Activated T-helper 1 cell treated with anti-CD3 and anti-CD28 coated beads, Interleukin-12 subunit alpha, Interleukin-12 subunit beta, Interleukin-2, Interleukin-4 antibody, amounts not matched to agents 30 ng/mL and 10 ng/mL and 1 ng/mL, durations not matched to agents 14 hours and 24 hours and 36 hours (primary cell): Measurements from ENCODE around the gene WDR20. TPM values are rescaled to one million over a fixed set of nuclear protein-coding genes. Genes with fewer than 3 reads are reported as not detected.
"Not testable (repeated sequence)": the region's sequence is repeated elsewhere in the genome, so short reads cannot be mapped to it uniquely, and the experiment has no call there.

Experiments
- DNase-seq: peaks from one replicate; pipeline ENCODE4 v3.0.0; 2021; ENCODE audit warnings: low spot score
- H3K27ac Mint-ChIP-seq: one replicate; pipeline ENCODE4 v1.8.0; 2021; ENCODE audit warnings: mild to moderate bottlenecking, mixed read lengths
- H3K27me3 Mint-ChIP-seq: one replicate; pipeline ENCODE4 v1.8.0; 2022; ENCODE audit warnings: mild to moderate bottlenecking, moderate library complexity, mixed read lengths; ENCODE audit not compliant: insufficient read depth
- H3K36me3 Mint-ChIP-seq: one replicate; pipeline ENCODE4 v1.8.0; 2021; ENCODE audit warnings: low read depth, mixed read lengths
- H3K4me1 Mint-ChIP-seq: one replicate; pipeline ENCODE4 v1.8.0; 2021; ENCODE audit warnings: low read depth, mixed read lengths
- H3K4me3 Mint-ChIP-seq: one replicate; pipeline ENCODE4 v1.8.0; 2021; ENCODE audit warnings: mild to moderate bottlenecking, moderate library complexity, mixed read lengths
- H3K9me3 Mint-ChIP-seq: one replicate; pipeline ENCODE4 v1.8.0; 2021; ENCODE audit warnings: mixed read lengths
- intact Hi-C: fragments of 100-400 bp; cut with micrococcal nuclease; formaldehyde crosslinking; loops from one replicate; pipeline ENCODE4 v1.15.1; 2024
- total RNA-seq: library from RNA; stranded (reverse); gene quantifications from 2 replicates; pipeline ENCODE4 v1.2.3, GENCODE V29; 2022

The WDR20 gene, protein sequence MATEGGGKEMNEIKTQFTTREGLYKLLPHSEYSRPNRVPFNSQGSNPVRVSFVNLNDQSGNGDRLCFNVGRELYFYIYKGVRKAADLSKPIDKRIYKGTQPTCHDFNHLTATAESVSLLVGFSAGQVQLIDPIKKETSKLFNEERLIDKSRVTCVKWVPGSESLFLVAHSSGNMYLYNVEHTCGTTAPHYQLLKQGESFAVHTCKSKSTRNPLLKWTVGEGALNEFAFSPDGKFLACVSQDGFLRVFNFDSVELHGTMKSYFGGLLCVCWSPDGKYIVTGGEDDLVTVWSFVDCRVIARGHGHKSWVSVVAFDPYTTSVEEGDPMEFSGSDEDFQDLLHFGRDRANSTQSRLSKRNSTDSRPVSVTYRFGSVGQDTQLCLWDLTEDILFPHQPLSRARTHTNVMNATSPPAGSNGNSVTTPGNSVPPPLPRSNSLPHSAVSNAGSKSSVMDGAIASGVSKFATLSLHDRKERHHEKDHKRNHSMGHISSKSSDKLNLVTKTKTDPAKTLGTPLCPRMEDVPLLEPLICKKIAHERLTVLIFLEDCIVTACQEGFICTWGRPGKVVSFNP
- 33.9 and 34.2 TPM in 2 replicates for total RNA-seq

- Mint-ChIP-seq H3K27me3 (no peaks in the 10 kb centered on the region), H3K36me3 (no peaks in the 10 kb centered on the region), H3K27ac (peak within 1 kb of the TSS; percentile 91), H3K4me1 (peaks cover 19% of the 10 kb centered on the region), H3K9me3 (no peaks in the 10 kb centered on the region), H3K4me3 (peak within 1 kb of the TSS; percentile 94)
- intact Hi-C loops = loop anchor here (1.0 to 5.0 kb wide), 14 partner anchors 45 to 1423 kb away; partner anchors contain the start of genes BAG5, CINP, COA8 and EIF5
- peak; percentile 99 for DNase-seq
Measured at GRCh38 chr14:102139286-102140026, at the start of gene WDR20. Gene WDR20 (plus strand): TSS chr14:102139897. CDS start chr14:102139924, 27 bp downstream.

DNA sequence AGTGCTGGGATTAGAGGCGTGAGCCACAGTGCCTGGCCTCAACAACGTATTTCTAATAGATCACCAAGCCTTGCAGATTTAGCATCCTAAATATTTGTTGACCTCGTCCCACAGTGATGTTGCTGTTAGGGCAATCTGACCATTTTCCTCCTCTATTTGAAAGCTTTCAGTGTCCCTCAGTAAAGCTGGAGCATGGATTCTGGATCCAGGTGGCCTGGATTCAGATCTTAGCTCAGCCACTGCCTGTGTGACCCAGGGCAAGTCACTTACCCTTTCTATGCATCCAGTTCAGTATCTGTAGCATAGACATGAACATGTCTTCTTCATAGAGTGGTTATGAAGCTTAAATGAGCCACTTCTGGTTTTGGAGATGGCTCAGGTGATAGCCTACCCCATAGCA is 49.0 kb upstream of the WDR20 start:
- Mint-ChIP-seq H3K27me3 (no peaks in the 10 kb centered on the region), H3K4me1 (peaks cover 41% of the 10 kb centered on the region), H3K36me3 (peaks cover 8% of the 10 kb centered on the region), H3K27ac (no peak overlapping the region), H3K4me3 (no peak overlapping the region), H3K9me3 (no peaks in the 10 kb centered on the region)
- no peak for DNase-seq
- intact Hi-C loops = no loop called here

DNA sequence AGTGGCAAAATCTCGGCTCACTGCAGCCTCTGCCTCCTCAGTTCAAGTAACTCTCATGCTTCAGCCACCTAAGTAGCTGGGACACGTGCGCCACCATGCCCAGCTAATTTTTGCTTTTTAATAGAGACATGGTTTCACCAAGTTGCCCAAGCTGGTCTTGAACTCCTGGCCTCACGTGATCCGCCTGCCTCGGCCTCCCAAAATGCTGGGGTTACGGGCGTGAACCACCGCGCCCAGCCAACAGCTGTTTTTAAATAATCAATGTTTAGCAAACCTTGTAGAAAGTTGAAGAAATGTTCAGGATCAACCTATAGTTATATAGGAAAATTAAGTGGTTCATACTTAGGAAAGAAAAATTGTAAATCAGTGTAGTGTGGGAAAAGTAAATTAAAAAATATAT is 46.9 kb upstream of the WDR20 start:
- intact Hi-C loops = no loop called here
- no peak overlapping the region for H3K27ac Mint-ChIP-seq
- DNase-seq = no peak
- no peaks in the 10 kb centered on the region for H3K9me3 Mint-ChIP-seq
- no peak overlapping the region for H3K4me3 Mint-ChIP-seq
- peaks cover 46% of the 10 kb centered on the region for H3K4me1 Mint-ChIP-seq
- peaks cover 1% of the 10 kb centered on the region for H3K36me3 Mint-ChIP-seq
- no peaks in the 10 kb centered on the region for H3K27me3 Mint-ChIP-seq

- DNase-seq = no peak
- Mint-ChIP-seq H3K36me3 (peaks cover 1% of the 10 kb centered on the region), H3K27ac (no peak overlapping the region), H3K4me1 (peaks cover 36% of the 10 kb centered on the region), H3K9me3 (no peaks in the 10 kb centered on the region), H3K27me3 (no peaks in the 10 kb centered on the region), H3K4me3 (no peak overlapping the region)
- intact Hi-C loops = no loop called here
Measured at GRCh38 chr14:102094101-102094500, 45.6 kb upstream of the WDR20 start.

DNA sequence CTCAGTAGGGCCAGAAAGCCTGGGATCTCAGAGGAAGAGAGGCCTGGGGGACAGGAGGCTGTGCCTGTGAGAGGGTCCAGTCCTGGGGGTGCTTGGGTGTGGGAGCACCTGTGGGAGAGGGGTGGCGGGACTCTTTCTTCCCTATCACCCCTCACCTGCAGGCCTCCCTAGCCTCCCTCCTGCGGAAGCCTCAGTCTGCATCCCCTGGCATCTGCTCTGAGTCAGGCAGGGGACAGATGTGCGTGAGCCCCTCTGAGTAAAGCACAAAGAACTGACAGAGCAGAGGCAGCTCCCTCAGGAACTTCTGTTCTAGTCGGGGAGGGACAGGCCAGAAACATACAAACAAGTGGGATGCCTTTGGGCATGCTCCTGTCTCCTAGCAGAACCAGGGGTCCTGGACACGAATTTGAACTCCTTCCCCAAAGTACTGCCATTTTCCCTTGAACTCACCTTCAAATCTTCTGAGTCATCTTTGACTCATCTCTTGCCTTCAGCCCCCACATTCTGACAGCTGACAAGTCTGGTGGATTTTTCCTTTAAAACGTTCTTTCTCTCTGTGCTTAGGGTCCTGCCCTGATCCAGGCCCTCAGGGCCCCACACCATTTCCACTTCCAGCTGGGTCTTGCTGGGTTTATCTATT is 44.3 kb upstream of the WDR20 start:
- Mint-ChIP-seq H3K27me3 (no peaks in the 10 kb centered on the region), H3K4me3 (peak overlapping the region; percentile 13), H3K4me1 (peaks cover 24% of the 10 kb centered on the region), H3K27ac (no peak overlapping the region), H3K36me3 (peaks cover 1% of the 10 kb centered on the region), H3K9me3 (no peaks in the 10 kb centered on the region)
- intact Hi-C loops = loop anchor here (1.0 kb wide), 1 partner anchor 8 kb away; the partner anchor contains the start of gene HSP90AA1
- DNase-seq = no peak

- H3K27me3 Mint-ChIP-seq = no peaks in the 10 kb centered on the region
- no peak overlapping the region for H3K27ac Mint-ChIP-seq
- no peak for DNase-seq
- H3K9me3 Mint-ChIP-seq = no peaks in the 10 kb centered on the region
- intact Hi-C loops = loop anchor here (1.0 kb wide), 5 partner anchors 9 to 389 kb away; partner anchors contain the start of gene HSP90AA1
- peaks cover 24% of the 10 kb centered on the region for H3K4me1 Mint-ChIP-seq
- peak overlapping the region; percentile 13 for H3K4me3 Mint-ChIP-seq
- H3K36me3 Mint-ChIP-seq = no peaks in the 10 kb centered on the region
Measured at GRCh38 chr14:102095871-102096568, 43.7 kb upstream of the WDR20 start.

DNA sequence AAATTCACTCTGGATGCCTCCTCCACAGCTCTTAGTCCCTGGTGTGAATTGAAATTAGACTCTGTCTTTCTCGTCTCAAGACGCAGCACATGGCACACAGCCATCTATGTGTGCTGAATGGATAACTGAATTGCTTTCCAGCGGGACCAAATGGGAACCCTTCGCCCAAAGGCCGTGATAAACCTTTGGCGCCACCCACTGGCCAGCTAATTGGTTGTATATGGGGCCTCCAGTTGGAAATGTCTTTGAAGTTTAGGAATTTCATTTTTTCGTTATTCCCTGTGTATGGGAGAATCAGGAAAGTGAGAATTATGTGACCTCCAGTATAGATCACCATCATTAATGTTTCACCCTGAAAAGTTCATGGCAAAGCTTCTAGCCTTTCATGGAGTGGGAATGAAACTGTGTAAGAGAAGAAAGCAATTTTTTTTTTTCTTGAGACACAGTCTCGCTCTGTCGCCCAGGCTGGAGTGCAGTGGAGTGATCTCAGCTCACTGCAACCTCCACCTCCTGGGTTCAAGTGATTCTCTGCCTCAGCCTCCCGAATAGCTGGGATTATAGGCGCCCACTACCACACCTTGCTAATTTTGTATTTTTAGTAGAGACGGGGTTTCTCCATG is 43.0 kb upstream of the WDR20 start:
- Mint-ChIP-seq H3K4me1 (peaks cover 24% of the 10 kb centered on the region), H3K27me3 (no peaks in the 10 kb centered on the region), H3K36me3 (no peaks in the 10 kb centered on the region), H3K9me3 (no peaks in the 10 kb centered on the region), H3K27ac (no peak overlapping the region), H3K4me3 (no peak overlapping the region)
- intact Hi-C loops = loop anchor here (1.0 kb wide), 4 partner anchors 33 to 389 kb away; no protein-coding TSS in a partner anchor
- DNase-seq = peak; percentile 31

- no peaks in the 10 kb centered on the region for H3K36me3 Mint-ChIP-seq
- no peak overlapping the region for H3K27ac Mint-ChIP-seq
- H3K4me1 Mint-ChIP-seq = peaks cover 24% of the 10 kb centered on the region
- intact Hi-C loops = no loop called here
- no peak overlapping the region for H3K4me3 Mint-ChIP-seq
- DNase-seq = no peak
- no peaks in the 10 kb centered on the region for H3K9me3 Mint-ChIP-seq
- H3K27me3 Mint-ChIP-seq = no peaks in the 10 kb centered on the region
Measured at GRCh38 chr14:102097441-102098135, 42.1 kb upstream of the WDR20 start.

- Mint-ChIP-seq H3K27me3 (peaks cover 12% of the 10 kb centered on the region), H3K4me3 (no peak overlapping the region), H3K27ac (no peak overlapping the region), H3K4me1 (no peaks in the 10 kb centered on the region), H3K36me3 (no peaks in the 10 kb centered on the region), H3K9me3 (no peaks in the 10 kb centered on the region)
- DNase-seq = no peak
- intact Hi-C loops = no loop called here
Measured at GRCh38 chr14:102103062-102103695, 36.5 kb upstream of the WDR20 start.

- Mint-ChIP-seq H3K36me3 (no peaks in the 10 kb centered on the region), H3K4me1 (no peaks in the 10 kb centered on the region)
- intact Hi-C loops = no loop called here
Measured at GRCh38 chr14:102105369-102105768, 34.3 kb upstream of the WDR20 start.

GRCh38 chr14:102109332-102109731 is 30.4 kb upstream of the WDR20 start:
- H3K4me3 Mint-ChIP-seq, H3K9me3 Mint-ChIP-seq, intact Hi-C loops, H3K36me3 Mint-ChIP-seq, DNase-seq, H3K27ac Mint-ChIP-seq, H3K4me1 Mint-ChIP-seq: not testable (repeated sequence)
- H3K27me3 Mint-ChIP-seq = peaks cover 12% of the 10 kb centered on the region

More at GRCh38 chr14:102105369-102105768, 34.3 kb upstream of the WDR20 start:
- Mint-ChIP-seq H3K27ac (no peak overlapping the region), H3K9me3 (no peaks in the 10 kb centered on the region), H3K4me3 (no peak overlapping the region), H3K27me3 (peaks cover 12% of the 10 kb centered on the region)
- DNase-seq = no peak
